ENCODE data around the gene ELN.

Gene ELN

GRCh38 chr7:73992101-73992562 lies 35.8 kb upstream of the ELN start:
- ATAC-seq = peak; percentile 72
- TF ChIP-seq TSHZ2 (CRISPR knock-in tag; IDR thresholded peaks at IDR 0.05) = 0 out of 2 replicates have a peak, but pooled peaks have one; percentile 14
- peak; percentile 30; the same call in 1 of the 2 replicates for TF ChIP-seq RARB (CRISPR knock-in tag; IDR thresholded peaks at IDR 0.05)
- TF ChIP-seq CREB5 (CRISPR knock-in tag; IDR thresholded peaks at IDR 0.05; ENCODE audit: low read depth) = no peak
- no peak for TF ChIP-seq BACH2 (CRISPR knock-in tag; IDR thresholded peaks at IDR 0.05; ENCODE audit: borderline replicate concordance)
- no peak for TF ChIP-seq TCF4 (CRISPR knock-in tag; IDR thresholded peaks at IDR 0.05; ENCODE audit: borderline replicate concordance)
- no peak for TF ChIP-seq CSDC2 (CRISPR knock-in tag; IDR thresholded peaks at IDR 0.05)
- TF ChIP-seq ESRRG (CRISPR knock-in tag; IDR thresholded peaks at IDR 0.05) = no peak; the same call in 1 of the 2 replicates
- peak; percentile 96 for TF ChIP-seq GLIS3 (CRISPR knock-in tag; IDR thresholded peaks at IDR 0.05)
- TF ChIP-seq SNAI2 (CRISPR knock-in tag; IDR thresholded peaks at IDR 0.05) = no peak
- no peak for TF ChIP-seq ZNF8 (CRISPR knock-in tag; IDR thresholded peaks at IDR 0.05)
- TF ChIP-seq CSRNP3 (CRISPR knock-in tag; IDR thresholded peaks at IDR 0.05) = no peak
- peak; percentile 81; the same call in 1 of the 2 replicates for TF ChIP-seq ZFP3 (CRISPR knock-in tag; IDR thresholded peaks at IDR 0.05)
- TF ChIP-seq OSR1 (CRISPR knock-in tag; IDR thresholded peaks at IDR 0.05) = no peak
- no peak for TF ChIP-seq ZFP30 (CRISPR knock-in tag; IDR thresholded peaks at IDR 0.05)
- no peak for TF ChIP-seq ZNF70 (CRISPR knock-in tag; IDR thresholded peaks at IDR 0.05)
- peak; percentile 53 for TF ChIP-seq ZC3H10 (CRISPR knock-in tag; IDR thresholded peaks at IDR 0.05)
- TF ChIP-seq ARNTL (CRISPR knock-in tag; IDR thresholded peaks at IDR 0.05; ENCODE audit: borderline replicate concordance, low read depth) = no peak
- no peak; the same call in 1 of the 2 replicates for TF ChIP-seq TOX (CRISPR knock-in tag; IDR thresholded peaks at IDR 0.05; ENCODE audit: borderline replicate concordance)
- no peak for TF ChIP-seq PPARA (CRISPR knock-in tag; IDR thresholded peaks at IDR 0.05; ENCODE audit: borderline replicate concordance)
- TF ChIP-seq PATZ1 (CRISPR knock-in tag; IDR thresholded peaks at IDR 0.05; ENCODE audit: borderline replicate concordance) = peak; percentile 91
- TF ChIP-seq ZNF565 (CRISPR knock-in tag; conservative IDR thresholded peaks at IDR 0.05; ENCODE audit: low read depth) = no peak; the same call in 1 of the 2 replicates
- peak; percentile 85 for TF ChIP-seq POU6F1 (CRISPR knock-in tag; IDR thresholded peaks at IDR 0.05; ENCODE audit: borderline replicate concordance, low read depth)
- peak; percentile 99 for TF ChIP-seq ISL1 (CRISPR knock-in tag; IDR thresholded peaks at IDR 0.05)

- ATAC-seq = no peak
Measured at GRCh38 chr7:73994023-73994422, 34.0 kb upstream of the ELN start.

More at GRCh38 chr7:73994023-73994422, 34.0 kb upstream of the ELN start:
- TF ChIP-seq CSRNP3 (CRISPR knock-in tag; IDR thresholded peaks at IDR 0.05) (no peak), ESRRG (CRISPR knock-in tag; IDR thresholded peaks at IDR 0.05) (no peak), ZNF70 (CRISPR knock-in tag; IDR thresholded peaks at IDR 0.05) (no peak)
